HepG2 (cell line): ENCODE data around the gene NECAB2. TPM values are rescaled to one million over a fixed set of nuclear protein-coding genes. Genes with fewer than 3 reads are reported as not detected.

Source experiments
- ATAC-seq: fragments of 200-7000 bp; cut with Tn5 transposase; 3 replicates; pipeline ENCODE4 v1.9.1; 2020; ENCODE audit warnings: mild to moderate bottlenecking, moderate library complexity
- BruUV-seq: library from RNA; stranded (reverse); fragments of 400-500 nt; replicated peaks from 2 replicates; lab custom pipeline; 2021; lab: Mats Ljungman, UMichigan
- CTCF ChIA-PET: fragments of 300-600 bp; formaldehyde crosslinking; extraction: SDS; loops from one replicate; lab custom pipeline; 2021; ENCODE audit warnings: low total read pairs, inconsistent platforms, low intra/inter-chr PET ratio; lab: Yijun Ruan, JAX
- POLR2A ChIA-PET: fragments of 350-600 bp; sonication (Branson Sonifier 250); formaldehyde crosslinking; loops from one replicate; lab custom pipeline; 2020; ENCODE audit warnings: antibody characterized with exemption, inconsistent platforms; lab: Yijun Ruan, JAX
- DNase-seq: peaks from one replicate; pipeline ENCODE4 v3.0.0-alpha.2; 2015; ENCODE audit warnings: low spot score
- FAIRE-seq: peaks from 3 replicates; lab custom pipeline; 2011; peaks lifted over from hg19 to GRCh38; lab: Jason Lieb, UNC
- H2AFZ ChIP-seq: one replicate; pipeline ENCODE4 v1.6.1; 2011; ENCODE audit warnings: low read length, inconsistent platforms
- H3K27ac ChIP-seq: fragments of 300-600 bp; 3 replicates; pipeline ENCODE4 v1.8.0; 2011; ENCODE audit warnings: mixed run types, mild to moderate bottlenecking, mixed read lengths, low read length, inconsistent platforms; ENCODE audit not compliant: insufficient read depth; ENCODE audit errors: extremely low read length
- H3K27me3 ChIP-seq, 2 experiments: fragments of 200-600 bp in 1 of 2; 2 replicates in 1 of 2; 3 replicates in 1 of 2; pipeline versions ENCODE4 v1.6.0 to v1.8.0; 2011; ENCODE audit warnings: low read length in 2 of 2, mild to moderate bottlenecking in 2 of 2, moderate library complexity in 2 of 2, inconsistent platforms in 1 of 2; ENCODE audit not compliant: insufficient read depth in 2 of 2, control insufficient read depth in 1 of 2
- H3K36me3 ChIP-seq, 2 experiments: fragments of 200-600 bp in 1 of 2; replicated peaks in 1 of 2; 2 replicates in 1 of 2; 3 replicates in 1 of 2; pipeline versions ENCODE4 v1.5.1 to v1.8.0; 2011; ENCODE audit warnings: low read length in 2 of 2, inconsistent platforms in 1 of 2; ENCODE audit not compliant: insufficient read depth in 2 of 2, control insufficient read depth in 1 of 2
- H3K4me1 ChIP-seq: 2 replicates; pipeline ENCODE4 v1.5.1; 2012; ENCODE audit warnings: low read length, inconsistent platforms; ENCODE audit not compliant: insufficient read depth
- H3K4me2 ChIP-seq: 2 replicates; pipeline ENCODE4 v1.6.0; 2011; ENCODE audit warnings: low read depth, low read length, inconsistent platforms
- H3K4me3 ChIP-seq, 3 experiments: fragments of 200-600 bp in 1 of 3; sonication (generic), shearing (Covaris generic) in 1 of 3; replicated peaks in 1 of 3; 2 replicates each; pipeline ENCODE4 v1.5.1; 2011 to 2016; ENCODE audit warnings: low read length in 3 of 3, inconsistent platforms in 2 of 3, low read depth in 2 of 3, mild to moderate bottlenecking in 2 of 3, control low read depth in 1 of 3, mixed read lengths in 1 of 3; ENCODE audit not compliant: insufficient read depth in 1 of 3
- H3K79me2 ChIP-seq: one replicate; pipeline ENCODE4 v1.6.1; 2011; ENCODE audit warnings: low read length, inconsistent platforms; ENCODE audit not compliant: insufficient read depth
- H3K9ac ChIP-seq: 2 replicates; pipeline ENCODE4 v1.6.0; 2011; ENCODE audit warnings: mild to moderate bottlenecking, low read depth, low read length, inconsistent platforms; ENCODE audit not compliant: insufficient read depth
- H3K9me3 ChIP-seq: 2 replicates; pipeline ENCODE4 v1.5.1; 2012; ENCODE audit warnings: mild to moderate bottlenecking, low read length
- H4K20me1 ChIP-seq: 2 replicates; pipeline ENCODE4 v1.6.0; 2011; ENCODE audit warnings: inconsistent platforms, mild to moderate bottlenecking, low read length, moderate library complexity; ENCODE audit not compliant: insufficient read depth
- CSRNP1 ChIP-seq: sonication (generic); formaldehyde crosslinking; IDR thresholded peaks from 2 replicates; pipeline ENCODE4 v1.8.1; 2023; ENCODE audit warnings: mild to moderate bottlenecking, missing genetic modification reagents
- FOSL2 ChIP-seq: sonication (generic); formaldehyde crosslinking; IDR thresholded peaks from 2 replicates; pipeline ENCODE4 v1.4.0; 2020; ENCODE audit warnings: missing genetic modification reagents
- MAFF ChIP-seq: IDR thresholded peaks from 2 replicates; pipeline ENCODE4 v1.6.1; 2011; ENCODE audit warnings: low read depth, low read length, improper control_type of control experiment
- ZBTB2 ChIP-seq: sonication (generic); formaldehyde crosslinking; IDR thresholded peaks from 2 replicates; pipeline ENCODE4 v1.8.0; 2022; ENCODE audit warnings: low read depth, missing genetic modification reagents
- ZBTB33 ChIP-seq: sonication (generic); formaldehyde crosslinking; IDR thresholded peaks from 2 replicates; pipeline ENCODE4 v1.4.0; 2020; ENCODE audit warnings: missing genetic modification reagents
- ZBTB8A ChIP-seq: sonication (generic); formaldehyde crosslinking; IDR thresholded peaks from 2 replicates; pipeline ENCODE4 v1.4.0; 2020; ENCODE audit warnings: mild to moderate bottlenecking, low read depth, missing genetic modification reagents, borderline replicate concordance
- ZNF180 ChIP-seq: sonication (generic); formaldehyde crosslinking; IDR thresholded peaks from 2 replicates; pipeline ENCODE4 v1.4.0; 2020; ENCODE audit warnings: low read depth, missing genetic modification reagents, borderline replicate concordance
- ZNF720 ChIP-seq: sonication (generic); formaldehyde crosslinking; IDR thresholded peaks from 2 replicates; pipeline ENCODE4 v1.4.0; 2020; ENCODE audit warnings: missing genetic modification reagents
- ZNF83 ChIP-seq: sonication (generic); formaldehyde crosslinking; IDR thresholded peaks from 2 replicates; pipeline ENCODE4 v1.4.0; 2020; ENCODE audit warnings: missing genetic modification reagents, mild to moderate bottlenecking, borderline replicate concordance
- WGBS: methylation state at CpG from one replicate; pipeline ENCODE4 v1.1.6; 2017; ENCODE audit warnings: low lambda C conversion rate; 5-methylcytosine and 5-hydroxymethylcytosine counted together
- in situ Hi-C: cut with HindIII; loops from 2 replicates; pipeline ENCODE4 v1.10.0; 2017; ENCODE audit warnings: low pct_unique_long_range_greater_than_20kb; ENCODE audit not compliant: extremely low pct_ligation_motif_present
- intact Hi-C: fragments of 100-400 bp; cut with micrococcal nuclease; formaldehyde crosslinking; loops from one replicate; pipeline ENCODE4 v1.10.0; 2022; ENCODE audit not compliant: unreplicated experiment
- polyA plus RNA-seq, 8 experiments: library from polyadenylated mRNA; depleted of rRNA in 3 of 8; stranded (reverse) in 7 of 8; unstranded in 1 of 8; fragments of >200 nt; fragmentation: Illumina TruSeq in 4 of 8; extraction: Trizol in 4 of 8; gene quantifications; 2 replicates each; pipeline versions ENCODE4 v1.2.1 to v1.2.3, GENCODE V29; 2011 to 2016; ENCODE audit warnings: low read depth in 4 of 8, missing spikeins in 1 of 8, mixed read lengths in 1 of 8; ENCODE audit not compliant: insufficient read depth in 1 of 8
- total RNA-seq, 5 experiments: library from RNA; depleted of rRNA; stranded (reverse); fragments of >200 nt; fragmentation: Illumina TruSeq; extraction: Trizol; gene quantifications; 2 replicates each; pipeline ENCODE4 v1.2.3, GENCODE V29; 2016; ENCODE audit warnings: low read depth in 1 of 5

The NECAB2 gene
- total and polyA plus RNA-seq, 2 of the 13 experiments (the other 11 are each of a cell fraction or from before 2014, with no cell fraction given), result 0.21 to 0.49 TPM

- TF ChIP-seq CSRNP1 (CRISPR knock-in tag) (no peak), MAFF (no peak), ZBTB8A (no peak), ZBTB2 (CRISPR knock-in tag) (no peak), ZBTB33 (CRISPR knock-in tag) (no peak), ZNF720 (CRISPR knock-in tag) (no peak), ZNF83 (CRISPR knock-in tag) (no peak)
These were observed 30.0 kb downstream of the NECAB2 start (continued) for GRCh38 chr16:83998091-83998490.

GRCh38 chr16:84000989-84001642, 33.1 kb downstream of the NECAB2 start:
- H3K79me2 ChIP-seq, result no peaks in the 10 kb centered on the region
- H4K20me1 ChIP-seq, result no peaks in the 10 kb centered on the region
- FAIRE-seq (no peak), DNase-seq (no peak), ATAC-seq (peak; percentile 7; the same call in 2 of the 3 replicates)
- H3K4me2 ChIP-seq, result no peak overlapping the region
- H3K27ac ChIP-seq, result no peak overlapping the region
- H3K9ac ChIP-seq, result no peak overlapping the region
- no peaks in the 10 kb centered on the region for H3K4me1 ChIP-seq
- CTCF ChIA-PET, result no interaction called here
- POLR2A ChIA-PET, result no interaction called here
- intact Hi-C loops, result no loop called here
- in situ Hi-C loops, result no loop called here
- H3K4me3 ChIP-seq, result no peak overlapping the region
- TF ChIP-seq ZNF180 (CRISPR knock-in tag) (no peak), FOSL2 (CRISPR knock-in tag) (peak; percentile 25)
- 18% methylated on average over 9 of the region's 13 CpGs for WGBS
- no peaks in the 10 kb centered on the region for H3K36me3 ChIP-seq
- H3K9me3 ChIP-seq, result no peaks in the 10 kb centered on the region
- H2AFZ ChIP-seq, result no peak overlapping the region
- no TSS peak for BruUV-seq
- H3K27me3 ChIP-seq, result peaks cover 14 to 59% of the 10 kb centered on the region in 2 experiments
